ENCODE data around the gene MYL11. TPM values are rescaled to one million over a fixed set of nuclear protein-coding genes. Genes with fewer than 3 reads are reported as not detected.

MYL11 gene
- polyA plus RNA-seq, 1 of the 3 experiments (the other 2 are of a cell fraction), result 0.23 TPM

DNA sequence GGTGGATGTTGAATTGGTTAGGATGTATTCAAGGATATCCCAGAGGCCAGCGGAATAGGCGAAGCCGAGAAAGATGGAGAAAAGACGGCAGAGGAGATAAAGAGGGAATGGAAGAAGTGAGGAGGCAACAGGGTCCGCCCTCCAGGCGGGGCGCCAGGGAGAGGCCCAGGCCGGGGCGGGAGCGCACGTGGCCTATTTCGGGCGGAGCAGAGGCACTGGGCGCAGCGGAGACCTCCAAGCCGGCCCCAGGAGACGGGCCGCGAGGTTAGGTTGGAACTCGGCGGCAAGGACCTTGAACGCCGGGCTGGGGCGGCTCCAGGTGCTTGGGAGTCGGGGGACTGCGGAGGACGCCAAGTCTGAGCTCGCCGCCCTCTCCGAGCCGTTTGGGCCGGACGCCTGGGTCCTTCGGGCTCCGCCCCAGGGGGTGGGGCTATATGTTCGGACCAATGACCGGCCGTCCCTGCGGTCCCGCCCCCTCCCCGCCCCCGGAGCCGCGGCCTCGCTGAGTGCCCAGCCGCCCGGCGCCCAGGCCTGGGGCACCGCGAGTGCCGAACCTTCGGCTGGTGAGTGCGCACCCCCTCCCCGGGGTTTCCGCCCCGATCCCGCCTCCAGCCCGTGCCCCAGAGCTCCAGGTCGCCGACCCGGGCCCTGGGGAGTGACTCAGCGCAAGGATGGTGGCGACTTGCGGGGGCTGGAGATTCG is 32.7 kb downstream of the MYL11 start, which contains the start of gene ZNF771 (continued):
- TF ChIP-seq USF2 (IDR thresholded peaks at IDR 0.05; ENCODE audit: borderline replicate concordance, low read depth, low read length) (peak; percentile 40; the same call in 1 of the 2 replicates), EP300 (IDR thresholded peaks at IDR 0.05; ENCODE audit: borderline replicate concordance in 1 of 2, low read depth in 1 of 2, low read length in 1 of 2) (no peak; a peak in 1 of 4 replicates), JUND (IDR thresholded peaks at IDR 0.05) (no peak), TAF1 (IDR thresholded peaks at IDR 0.05; ENCODE audit: borderline replicate concordance, low read depth, low read length) (peak; percentile 88), MXI1 (IDR thresholded peaks at IDR 0.05; ENCODE audit: low read depth, low read length) (peak; percentile 96), REST (IDR thresholded peaks at IDR 0.05; ENCODE audit: low read depth, low read length) (0 out of 2 replicates have a peak, but pooled peaks have one; percentile 9), EZH2phosphoT487 (IDR thresholded peaks at IDR 0.05; ENCODE audit: borderline replicate concordance, low read depth) (no peak), MEF2A (IDR thresholded peaks at IDR 0.05; ENCODE audit: borderline replicate concordance, low read depth) (no peak), RAD21 (IDR thresholded peaks at IDR 0.05; ENCODE audit: low read length) (no peak), ELF1 (IDR thresholded peaks at IDR 0.05) (no peak), NRF1 (IDR thresholded peaks at IDR 0.05; ENCODE audit: low read depth, low read length) (no peak), YY1 (IDR thresholded peaks at IDR 0.05; ENCODE audit: low read depth) (no peak)
- TF ChIP-seq, protein P1, sequence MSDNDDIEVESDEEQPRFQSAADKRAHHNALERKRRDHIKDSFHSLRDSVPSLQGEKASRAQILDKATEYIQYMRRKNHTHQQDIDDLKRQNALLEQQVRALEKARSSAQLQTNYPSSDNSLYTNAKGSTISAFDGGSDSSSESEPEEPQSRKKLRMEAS (IDR thresholded peaks at IDR 0.05; ENCODE audit: low read depth), result peak; percentile 89

GRCh38 chr16:30407804-30408534 is 33.4 kb downstream of the MYL11 start:
- DNase-seq, result no peak
- WGBS (ENCODE audit: low lambda C conversion rate), result 16% methylated on average over 17 of the region's 19 CpGs
- no peak for TF ChIP-seq PBX3 (IDR thresholded peaks at IDR 0.05)
- no peak for TF ChIP-seq JUND (IDR thresholded peaks at IDR 0.05)
- no peak for TF ChIP-seq FOXJ3 (CRISPR knock-in tag; IDR thresholded peaks at IDR 0.05)
- TF ChIP-seq TEAD4 (IDR thresholded peaks at IDR 0.05; ENCODE audit: borderline replicate concordance, insufficient read depth), result no peak
- TF ChIP-seq RXRA (IDR thresholded peaks at IDR 0.05; ENCODE audit: borderline replicate concordance, low read depth), result no peak
- TF ChIP-seq REST (IDR thresholded peaks at IDR 0.05; ENCODE audit: low read depth, low read length), result no peak
- no peak for TF ChIP-seq FOSL2 (IDR thresholded peaks at IDR 0.05; ENCODE audit: borderline replicate concordance, low read depth)
- TF ChIP-seq RFX5 (IDR thresholded peaks at IDR 0.05; ENCODE audit: low read length), result no peak
- TF ChIP-seq TAF1 (IDR thresholded peaks at IDR 0.05; ENCODE audit: borderline replicate concordance, low read depth, low read length), result no peak

More at GRCh38 chr16:30407804-30408534, 33.4 kb downstream of the MYL11 start:
- Histone ChIP-seq H3K9me2 (no peaks in the 10 kb centered on the region), H3K27ac (ENCODE audit: low read depth in 2 of 2, low read length in 1 of 2) (peak overlapping the region; percentile 73 to 74; a peak in 3 of 4 replicates), H3F3A (replicated peaks; ENCODE audit: insufficient read depth) (peaks cover 16% of the 10 kb centered on the region), H3K9me3 (no peaks in the 10 kb centered on the region), H3K79me2 (ENCODE audit: insufficient read depth) (peaks cover 33% of the 10 kb centered on the region), H2AFZ (ENCODE audit: low read depth) (peak overlapping the region; percentile 68; the same call in 1 of the 2 replicates), H3K36me3 (replicated peaks in 1 of 2; ENCODE audit: control insufficient read depth in 1 of 2, insufficient read depth in 2 of 2, low read length in 1 of 2) (peaks cover 8 to 12% of the 10 kb centered on the region in 2 experiments), H3K4me3 (ENCODE audit: low read depth in 2 of 2, low read length in 1 of 2) (peak overlapping the region; percentile 69 to 99), H3K9ac (peak overlapping the region; percentile 93), H3K4me1 (ENCODE audit: control insufficient read depth in 1 of 2, insufficient read depth in 2 of 2, low read depth in 1 of 2, low read length in 1 of 2) (peaks cover 11 to 15% of the 10 kb centered on the region in 2 experiments; a peak in 2 of 4 replicates), H3K4me2 (peak overlapping the region; percentile 97), H4K20me1 (ENCODE audit: insufficient read depth) (no peaks in the 10 kb centered on the region), H3K27me3 (ENCODE audit: insufficient read depth) (no peaks in the 10 kb centered on the region)
- ChIA-PET CTCF (interaction anchor here (0.8 to 4.8 kb wide), 10 partner anchors 9 to 54 kb away, joined by 3 to 38 read pairs (median 12); partner anchors contain the start of genes CD2BP2 and ZNF48), POLR2A (interaction anchor here (1.2 to 2.5 kb wide), 7 partner anchors 10 to 53 kb away, joined by 4 to 17 read pairs (median 6); partner anchors contain the start of genes CD2BP2, TBC1D10B and ZNF48)

All from SK-N-SH (cell line).